LoVo (cell line): ENCODE results near the gene FOXRED1.
"Not testable (repeated sequence)": the region's sequence is repeated elsewhere in the genome, so short reads cannot be mapped to it uniquely, and the experiment has no call there.

Experiments
- DNase-seq: peaks from one replicate; pipeline ENCODE4 v3.0.0-alpha.2; 2016; ENCODE audit warnings: low spot score

The FOXRED1 gene

DNA sequence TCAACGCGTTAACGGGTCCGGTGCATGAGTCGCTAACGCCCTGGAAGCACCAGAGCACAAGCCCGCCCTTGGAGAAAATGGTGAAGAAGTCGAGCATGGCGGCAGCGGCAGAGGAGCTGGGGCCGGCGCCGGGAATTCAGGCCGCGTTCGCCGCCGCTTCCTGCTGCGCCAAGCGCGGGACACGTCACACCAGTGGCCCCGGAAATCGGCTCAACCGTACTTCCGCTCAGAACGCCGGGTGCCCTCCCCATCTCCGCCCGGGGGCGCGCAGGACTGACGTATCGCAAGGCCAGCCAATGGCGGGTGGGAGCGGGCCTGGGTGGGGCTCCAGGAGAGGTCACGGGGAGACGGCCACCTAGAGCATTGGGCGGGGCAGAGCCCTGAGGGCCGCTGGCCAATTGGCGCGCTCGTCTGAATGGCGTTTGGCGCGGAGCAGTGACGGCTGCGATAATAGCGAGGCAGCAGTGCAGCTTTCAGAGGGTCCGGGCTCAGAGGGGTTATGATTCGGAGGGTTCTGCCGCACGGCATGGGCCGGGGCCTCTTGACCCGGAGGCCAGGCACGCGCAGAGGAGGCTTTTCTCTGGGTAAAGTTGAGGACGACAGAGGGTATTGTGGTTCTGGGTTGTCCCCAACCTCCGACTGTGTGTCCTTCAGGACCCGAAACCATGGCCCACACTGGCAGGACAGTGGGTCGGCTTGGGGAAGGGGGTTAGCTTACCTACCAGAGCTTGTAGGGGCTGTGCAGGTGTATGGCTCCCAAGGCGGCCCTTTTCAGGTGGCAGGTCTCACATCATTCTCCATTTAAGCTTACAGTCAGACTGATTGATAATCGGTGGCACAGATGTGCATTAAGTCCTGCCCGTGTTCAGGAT, at the start of gene FOXRED1, which contains the start of gene SRPRA:
TSS of gene FOXRED1 (plus strand) at position 447 of the 872 bp plus-strand sequence. CDS start at position 500, 53 bp downstream.
TSS of gene SRPRA (minus strand) at position 188 of the 872 bp plus-strand sequence. CDS start at position 97, 91 bp downstream.
- DNase-seq, result peak; percentile 98

DNA sequence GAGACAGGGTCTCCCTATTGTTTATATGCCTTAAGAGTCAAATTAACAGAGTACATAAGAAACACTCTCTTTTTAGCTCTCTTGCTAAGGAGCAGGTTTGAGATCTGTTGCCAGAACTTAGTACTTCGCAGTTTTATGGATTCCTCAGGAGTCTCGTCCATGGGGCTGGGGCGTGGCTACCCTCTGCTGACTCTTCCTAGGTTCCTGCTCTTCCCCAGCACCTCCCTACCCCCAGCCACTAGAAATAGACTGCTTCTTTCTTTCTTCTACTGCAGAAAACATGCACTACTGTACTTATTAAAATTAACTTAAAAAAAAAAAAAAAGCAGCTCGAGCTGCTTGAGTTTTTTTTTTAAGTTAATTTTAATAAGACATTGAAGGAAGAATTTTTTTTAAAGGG, 49.4 kb upstream of the FOXRED1 start:
- DNase-seq, result no peak

DNA sequence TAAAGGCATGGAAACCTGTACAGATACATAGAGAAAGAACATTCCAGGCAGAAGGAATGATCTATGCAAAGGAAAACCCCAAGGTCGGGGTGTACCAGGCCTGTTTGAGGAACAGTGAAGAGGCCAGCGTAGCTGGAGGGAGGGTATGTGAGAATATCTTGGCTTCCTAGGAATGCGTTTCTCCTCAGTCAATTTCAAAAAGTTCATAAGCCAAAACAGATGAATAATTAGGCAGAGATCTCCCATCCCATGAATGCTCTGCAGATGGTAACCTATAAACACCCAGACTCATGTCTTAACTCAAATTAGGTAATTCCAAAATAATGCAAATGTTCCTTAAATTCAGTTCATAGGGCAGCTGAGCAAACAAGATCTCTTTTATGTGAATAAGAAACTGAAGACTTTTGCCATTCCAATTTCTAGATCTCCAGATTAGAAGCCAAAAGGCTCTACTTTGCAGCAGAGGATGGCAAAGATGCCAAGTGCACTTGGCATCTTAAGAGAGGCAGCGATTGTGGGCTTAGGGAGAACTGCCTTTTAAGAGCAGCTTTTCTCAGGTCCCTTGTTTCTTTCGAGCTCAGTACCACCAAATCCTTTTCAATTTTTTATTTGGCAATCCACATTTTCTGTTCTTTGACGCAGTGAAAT, 44.2 kb upstream of the FOXRED1 start:
- no peak for DNase-seq

DNA sequence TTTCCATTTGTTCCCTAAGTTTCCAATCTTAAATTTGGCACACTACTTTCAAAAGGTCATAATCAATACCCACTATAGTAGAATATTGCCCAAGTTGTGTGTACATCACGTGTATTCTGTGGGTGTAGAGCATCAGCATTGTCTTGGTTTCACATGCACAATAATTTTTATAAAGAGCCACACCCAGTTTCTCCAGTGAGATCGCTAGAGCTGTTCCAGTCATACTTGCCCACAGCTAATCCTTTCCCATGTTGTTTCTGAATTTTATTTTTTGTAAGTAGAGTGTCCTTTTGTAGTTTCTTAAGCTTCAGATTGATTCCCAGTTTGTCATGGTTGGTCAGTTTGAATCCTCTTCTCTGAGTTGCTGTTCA, 43.7 kb upstream of the FOXRED1 start:
- no peak for DNase-seq

DNA sequence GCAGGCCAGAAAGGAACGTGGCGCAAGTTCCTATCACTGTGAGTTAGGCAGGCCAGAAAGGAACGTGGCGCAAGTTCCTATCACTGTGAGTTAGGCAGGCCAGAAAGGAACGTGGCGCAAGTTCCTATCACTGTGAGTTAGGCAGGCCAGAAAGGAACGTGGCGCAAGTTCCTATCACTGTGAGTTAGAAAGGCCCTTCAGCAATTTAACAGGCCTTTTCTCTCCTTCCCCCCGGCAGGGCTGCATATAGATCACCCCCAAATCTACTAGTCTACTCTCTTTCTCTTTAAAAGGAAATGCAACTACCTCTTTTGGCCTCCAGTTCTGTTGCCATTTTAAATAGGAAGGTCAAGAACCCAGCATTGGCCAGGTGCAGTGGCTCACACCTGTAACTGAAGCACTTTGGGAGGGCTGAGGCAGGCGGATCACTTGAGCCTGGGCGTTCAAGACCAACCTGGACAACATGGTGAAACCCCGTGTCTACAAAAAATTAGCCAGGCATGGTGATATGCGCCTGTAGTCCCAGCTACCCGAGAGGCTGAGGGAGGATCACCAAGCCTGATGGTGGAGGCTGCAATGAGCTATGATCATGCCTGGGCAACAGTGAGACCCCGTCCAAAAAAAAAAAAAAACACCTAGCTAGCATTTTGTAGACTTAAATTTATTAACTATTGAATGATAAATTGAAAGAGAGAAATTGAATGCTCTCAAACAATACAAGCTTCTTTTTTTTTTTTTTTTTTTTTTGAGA, 42.4 kb upstream of the FOXRED1 start:
- DNase-seq, result no peak

DNA sequence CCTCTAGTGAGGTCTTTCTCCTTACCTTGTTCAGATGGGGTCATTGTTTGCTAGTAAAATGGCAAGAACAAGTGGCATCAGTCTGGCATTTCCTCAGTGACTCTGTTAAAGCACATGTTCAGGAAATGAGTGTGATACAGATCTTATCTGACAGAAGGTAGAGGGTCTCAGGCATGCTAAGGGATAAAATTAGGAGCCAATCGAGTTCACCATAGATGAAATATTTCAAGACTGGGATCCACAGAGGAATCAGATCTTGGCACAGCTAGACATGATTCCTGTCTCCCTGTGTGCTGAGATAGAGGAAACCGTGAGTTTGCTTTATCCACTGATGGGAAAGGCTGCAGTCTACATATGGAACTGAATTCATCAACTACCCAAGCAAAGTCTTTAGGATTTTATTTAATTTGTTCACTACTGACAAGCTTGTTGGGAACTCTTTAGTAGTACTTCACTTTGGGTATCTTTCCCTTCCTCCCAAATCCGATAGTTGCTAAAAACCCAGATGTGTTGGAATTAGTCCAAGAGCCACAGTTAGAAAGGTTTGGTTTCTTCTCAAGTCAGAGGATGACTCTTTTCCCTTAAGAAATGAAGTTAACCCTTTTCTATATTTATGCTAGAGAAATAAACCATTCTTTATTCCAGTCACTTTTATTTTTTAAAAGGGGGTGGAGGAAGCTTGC, 39.0 kb upstream of the FOXRED1 start:
- no peak for DNase-seq

DNA sequence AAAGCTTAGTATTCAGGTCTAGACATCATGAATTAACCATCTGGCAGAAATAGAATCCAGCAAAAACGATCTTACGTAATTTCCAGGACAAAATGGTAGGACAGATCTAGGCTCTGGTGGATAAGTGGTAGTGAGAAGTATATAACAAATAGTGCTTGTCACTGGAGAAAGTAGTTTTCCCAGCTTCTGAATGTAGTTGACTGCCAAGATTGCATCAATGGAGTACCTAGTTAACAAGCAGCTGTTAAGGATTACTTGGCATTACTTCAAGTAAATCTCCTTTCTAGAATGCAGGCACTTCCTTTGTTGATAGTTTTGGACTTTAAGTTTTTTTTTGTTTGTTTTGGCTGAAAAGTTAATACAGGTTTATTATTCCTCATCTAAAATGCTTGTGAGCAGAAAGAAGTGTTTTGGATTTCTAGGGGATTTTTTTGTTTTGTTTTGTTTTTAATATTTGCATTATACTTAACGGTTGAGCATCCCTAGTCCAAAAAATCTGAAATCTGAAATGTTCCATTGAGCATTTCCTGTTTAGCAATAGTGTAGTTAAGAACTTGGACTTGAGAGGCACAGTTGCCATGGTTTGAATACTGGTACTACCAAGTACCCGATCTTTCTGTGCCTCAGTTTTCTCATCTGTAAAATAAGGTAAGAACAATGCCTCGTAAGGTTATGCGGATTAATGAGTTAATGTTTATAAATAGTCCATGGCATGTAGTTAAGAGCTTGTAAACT, 37.1 kb upstream of the FOXRED1 start:
- DNase-seq, result no peak

DNA sequence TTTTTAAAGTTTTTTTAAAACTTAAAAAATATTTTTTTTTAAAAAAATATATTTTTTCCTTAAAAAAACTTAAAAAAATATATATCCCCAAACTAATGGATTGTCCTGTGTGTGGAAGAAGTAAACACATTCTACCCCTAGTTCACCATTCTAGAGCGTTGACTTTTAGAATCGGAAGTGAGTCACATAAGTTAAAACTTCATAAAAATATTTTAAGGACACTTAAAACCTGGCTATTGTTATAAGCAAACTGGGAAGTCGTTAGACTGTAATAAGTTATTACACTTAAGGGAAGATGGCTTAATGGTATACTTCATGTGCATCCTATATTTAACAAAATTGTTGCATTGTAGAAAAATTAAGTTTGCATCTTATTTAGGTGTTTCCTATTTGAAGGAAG, 36.3 kb upstream of the FOXRED1 start:
- DNase-seq, result no peak

DNA sequence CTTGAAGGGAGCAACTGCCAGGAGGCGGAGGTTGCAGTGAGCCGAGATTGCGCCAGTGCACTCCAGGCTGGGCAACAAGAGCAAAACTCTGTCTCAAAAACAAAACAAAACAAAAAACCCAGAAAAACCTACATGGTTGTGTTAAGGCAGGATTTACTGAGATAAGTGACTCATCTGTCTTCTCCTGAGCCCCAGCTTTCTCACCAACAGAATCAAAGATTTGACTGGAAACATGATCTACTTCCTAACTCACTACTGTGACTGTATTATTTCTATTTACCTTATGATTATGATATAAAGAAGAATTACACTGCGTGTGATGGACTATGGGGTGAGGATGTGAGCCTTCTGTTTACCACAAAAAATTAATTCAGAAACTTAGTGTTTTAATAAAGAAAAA, 35.6 kb upstream of the FOXRED1 start:
- DNase-seq, result no peak

DNA sequence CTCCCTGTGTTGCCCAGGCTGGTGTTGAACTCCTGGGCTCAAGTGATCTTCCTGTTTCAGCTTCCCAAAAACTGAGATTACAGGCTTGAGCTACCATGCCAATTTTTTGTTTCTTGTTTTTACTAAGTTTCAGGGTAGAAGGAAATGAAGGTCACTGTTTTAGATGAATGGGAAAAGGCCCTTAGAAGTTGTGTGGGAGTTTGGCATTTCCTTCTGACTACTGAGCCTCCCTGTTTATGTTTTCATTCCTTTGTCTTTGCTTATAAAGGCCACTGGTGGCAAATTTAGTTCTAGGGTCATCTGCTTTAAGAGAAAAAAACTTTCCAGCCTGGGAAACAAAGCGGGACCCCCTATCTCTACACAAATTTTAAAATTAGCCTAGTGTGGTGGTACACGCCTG, 22.3 kb upstream of the FOXRED1 start:
- no peak for DNase-seq

DNA sequence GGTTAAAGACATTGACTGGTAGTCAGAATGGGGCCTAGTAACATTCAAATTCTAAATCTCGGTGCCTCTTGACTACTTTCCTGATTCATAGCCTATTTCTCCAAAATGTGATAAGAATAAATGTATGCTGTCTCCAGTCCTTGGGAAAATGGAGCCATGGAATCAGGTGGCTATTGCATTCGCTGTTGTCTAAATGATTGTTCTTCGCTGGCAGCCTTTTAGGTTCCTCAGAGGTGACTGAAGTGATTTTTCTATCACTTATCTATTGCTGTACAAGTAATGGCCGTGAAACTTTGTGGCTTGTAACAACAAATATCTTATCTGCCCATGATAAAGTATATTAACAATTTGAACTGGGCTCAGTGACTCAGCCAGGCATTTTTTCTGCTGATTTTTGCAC, 15.7 kb upstream of the FOXRED1 start:
- no peak for DNase-seq

DNA sequence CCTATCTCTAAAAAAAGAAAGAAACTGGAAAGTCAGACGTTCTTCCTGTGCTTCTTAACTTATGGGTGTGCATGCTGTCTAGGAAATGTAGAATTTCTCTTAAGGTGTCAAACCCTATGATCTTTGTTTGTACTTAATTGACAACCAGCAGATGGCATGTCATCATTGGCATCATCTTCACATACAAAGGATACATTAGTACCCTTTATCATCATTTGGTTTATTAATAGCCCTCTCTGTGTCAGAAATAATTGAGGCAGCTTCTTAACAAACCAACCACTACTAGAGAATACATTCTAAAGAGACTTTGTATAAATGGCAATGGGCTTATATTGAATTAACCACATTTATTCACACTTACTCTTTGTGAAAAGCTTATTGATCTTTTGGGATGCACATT, 14.1 kb upstream of the FOXRED1 start:
- DNase-seq, result no peak

DNA sequence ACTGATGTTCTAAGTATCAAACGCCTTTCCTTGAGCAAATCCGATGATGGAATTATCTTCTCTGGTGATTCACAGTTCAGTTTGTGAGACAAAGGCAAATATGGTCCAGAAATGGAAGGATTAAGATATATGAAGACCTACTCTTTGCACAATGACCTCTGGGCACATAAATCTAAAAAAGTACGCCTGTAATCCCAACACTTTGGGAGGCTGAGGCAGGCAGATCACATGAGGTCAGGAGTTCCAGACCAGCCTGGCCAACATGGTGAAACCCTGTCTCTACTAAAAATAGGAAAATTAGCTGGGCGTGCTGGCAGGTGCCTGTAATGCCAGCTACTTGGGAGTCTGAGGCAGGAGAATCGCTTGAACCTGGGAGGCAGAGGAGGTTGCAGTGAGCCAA, 13.4 kb upstream of the FOXRED1 start:
- not testable (repeated sequence) for DNase-seq

DNA sequence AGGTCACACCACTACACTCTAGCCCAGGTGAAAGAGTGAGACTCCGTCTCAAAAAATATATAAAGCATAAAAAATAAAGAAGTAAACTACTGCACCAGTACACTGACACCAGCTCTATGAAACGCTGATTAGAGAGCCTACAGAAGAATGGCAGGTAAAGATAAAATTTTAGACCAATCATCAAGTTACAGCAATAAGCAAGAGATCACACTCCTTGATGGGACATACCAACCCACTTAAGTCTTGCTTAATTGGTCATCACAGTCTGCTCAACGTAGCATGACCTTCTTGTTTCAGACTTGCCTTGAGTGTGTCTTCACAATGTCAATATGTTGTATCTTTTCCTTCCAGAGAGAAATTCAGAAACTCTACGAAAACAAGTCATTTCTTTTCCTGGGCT, 12.7 kb upstream of the FOXRED1 start:
- no peak for DNase-seq

DNA sequence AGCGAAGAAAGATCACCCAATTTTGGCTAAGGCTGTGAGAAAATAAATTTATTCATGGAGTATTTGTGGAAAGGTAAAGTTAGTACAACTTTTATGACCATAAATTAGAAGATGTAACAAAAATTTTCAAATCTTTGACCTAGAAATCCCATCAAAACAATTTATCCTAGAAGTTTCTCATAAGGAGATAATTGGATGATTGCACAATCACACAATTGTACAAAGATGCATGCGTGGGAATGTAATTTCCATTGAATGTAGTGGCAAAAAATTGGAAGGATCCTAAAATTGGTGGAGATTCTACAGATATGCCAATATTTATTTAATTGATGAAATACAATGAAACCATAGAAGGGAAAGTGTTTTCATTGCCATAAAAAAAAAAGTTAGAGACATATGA, 11.8 kb upstream of the FOXRED1 start:
- no peak for DNase-seq

DNA sequence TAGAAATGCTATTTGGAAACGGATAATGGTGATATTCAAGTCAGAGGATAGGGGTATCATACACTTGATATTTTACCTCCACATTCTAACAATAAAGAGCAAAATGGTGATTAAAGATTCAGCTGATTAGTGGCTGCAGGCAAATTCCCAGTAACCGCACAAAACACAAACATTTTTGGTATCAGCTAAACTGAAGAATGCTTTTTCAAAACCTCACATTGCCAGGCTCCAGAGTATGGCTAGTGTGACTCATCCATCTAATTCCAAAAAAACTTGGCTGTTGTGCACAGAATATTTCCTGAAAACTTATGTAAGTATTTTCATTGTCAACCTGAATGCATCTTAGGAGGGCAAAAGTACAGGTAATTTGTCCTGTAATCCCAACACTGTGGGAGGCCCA, 11.2 kb upstream of the FOXRED1 start:
- DNase-seq, result no peak

DNA sequence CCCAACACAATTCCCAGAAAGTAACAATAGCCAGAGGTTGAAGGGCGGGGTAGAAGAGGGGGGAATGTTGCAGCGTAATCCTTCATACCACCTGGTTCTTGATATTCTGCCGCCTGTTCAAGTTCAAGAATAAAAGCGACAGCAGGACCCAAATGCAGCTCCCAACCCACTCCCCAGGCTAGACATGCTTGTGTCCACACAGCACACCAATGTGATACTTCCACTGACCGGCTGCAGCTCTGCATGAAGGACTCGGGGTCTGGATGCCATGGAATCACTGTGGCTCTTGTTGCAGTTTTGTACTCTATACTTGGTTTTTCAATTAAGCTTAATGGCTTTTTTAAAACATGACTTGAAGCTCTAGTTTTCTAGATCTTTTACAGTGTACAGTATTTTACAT, 6.7 kb upstream of the FOXRED1 start:
- DNase-seq, result no peak

DNA sequence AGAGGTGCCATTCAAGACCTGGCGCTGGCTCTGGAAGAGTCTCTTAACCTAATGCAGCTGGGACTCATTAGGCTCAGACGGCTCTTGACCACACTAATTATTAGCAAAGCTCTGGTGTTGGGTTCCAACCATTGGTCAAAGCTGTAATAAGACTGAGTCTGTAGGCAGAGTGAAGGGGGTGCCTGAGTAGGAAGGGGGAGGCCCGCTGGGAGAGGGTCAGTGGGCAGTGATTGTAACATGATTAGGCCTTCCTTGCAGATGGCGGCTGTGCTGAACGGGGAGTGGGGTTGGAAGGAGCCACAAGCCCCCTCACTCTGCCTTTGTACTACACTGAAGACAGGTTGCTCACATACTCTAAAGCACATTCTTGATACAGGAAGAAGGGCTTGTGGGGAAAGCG, 5.5 kb upstream of the FOXRED1 start:
- no peak for DNase-seq

DNA sequence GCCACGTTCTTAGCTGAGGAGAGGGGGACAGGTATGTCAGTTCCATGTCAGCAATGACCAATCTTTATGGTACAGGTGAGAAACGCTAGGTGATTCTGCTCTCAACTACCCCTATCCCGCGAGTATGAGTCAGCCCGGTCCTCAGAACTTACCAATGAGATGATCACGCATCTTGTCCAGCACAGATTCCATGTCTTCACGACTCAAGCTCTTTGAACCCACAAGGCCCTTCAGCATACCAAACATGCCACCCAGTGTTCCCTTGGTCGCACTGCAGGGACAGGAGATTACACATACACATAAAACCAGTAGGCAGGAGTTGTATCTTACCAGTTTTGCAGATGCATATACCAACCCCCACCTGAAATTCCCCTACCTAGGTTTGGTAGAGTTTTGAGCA, 3.1 kb upstream of the FOXRED1 start:
- no peak for DNase-seq

DNA sequence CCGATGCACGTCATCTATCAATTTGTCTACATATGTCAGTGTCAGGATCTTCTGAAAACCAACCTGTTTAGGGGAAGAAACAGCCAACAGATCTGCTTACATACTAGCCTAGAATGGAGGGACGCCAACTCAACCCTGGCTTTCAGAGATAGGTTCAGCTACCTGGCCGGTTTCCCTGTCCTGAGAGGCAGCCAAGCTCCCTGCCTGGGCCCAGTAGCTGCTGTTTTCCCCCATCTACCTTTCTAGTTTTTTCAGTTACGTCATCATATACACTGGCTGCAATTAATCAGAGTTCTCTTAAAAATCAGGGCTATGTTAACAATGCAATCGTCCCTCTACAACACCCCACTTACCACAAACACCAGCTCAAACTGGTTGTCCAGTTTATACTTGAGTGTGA, 1.3 kb upstream of the FOXRED1 start:
- DNase-seq, result no peak

DNA sequence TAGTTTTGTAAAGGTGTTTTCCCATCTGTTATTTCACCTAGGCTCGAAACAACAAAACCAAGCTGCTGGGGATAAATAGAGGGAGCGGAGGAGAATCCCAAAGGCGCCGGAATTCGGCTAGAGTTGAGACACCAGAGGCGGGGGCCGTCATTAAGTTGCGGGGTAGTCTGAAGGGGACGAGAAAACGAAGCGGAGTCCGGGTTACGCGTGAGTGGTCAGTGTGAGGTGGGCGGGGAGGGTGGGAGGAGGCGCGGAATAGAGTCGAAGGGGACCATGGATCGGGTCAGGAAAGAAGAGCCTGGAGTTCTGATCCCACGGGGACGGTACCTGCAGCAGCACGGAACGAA, 620 bp upstream of the FOXRED1 start:
- DNase-seq, result no peak

DNA sequence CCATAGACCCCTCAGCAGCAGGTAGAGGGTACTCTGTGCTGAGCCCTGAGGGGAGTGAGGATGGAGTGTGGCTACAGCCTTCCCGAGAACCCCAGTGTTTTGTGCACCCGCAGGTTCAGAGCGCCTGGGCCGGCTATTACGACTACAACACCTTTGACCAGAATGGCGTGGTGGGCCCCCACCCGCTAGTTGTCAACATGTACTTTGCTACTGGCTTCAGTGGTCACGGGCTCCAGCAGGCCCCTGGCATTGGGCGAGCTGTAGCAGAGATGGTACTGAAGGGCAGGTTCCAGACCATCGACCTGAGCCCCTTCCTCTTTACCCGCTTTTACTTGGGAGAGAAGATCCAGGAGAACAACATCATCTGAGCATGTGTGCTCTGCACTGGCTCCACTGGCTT, 8.4 kb downstream of the FOXRED1 start:
- DNase-seq, result no peak
